ENCODE results near the gene HIPK2.
A peak's percentile ranks its signal among the peaks of the same experiment; 100 is the strongest.

Gene HIPK2

GRCh38 chr7:139718141-139718540, 59.7 kb downstream of the HIPK2 start:
- in situ Hi-C loops (cut with MboI; ENCODE audit: low sequenced_read_pairs, unreplicated experiment), result no loop called here
- TF ChIP-seq CTCF (IDR thresholded peaks at IDR 0.05; ENCODE audit: borderline replicate concordance, control extremely low read depth, extremely low read depth, insufficient read depth, missing control alignments), result no peak
- DNase-seq (ENCODE audit: low spot score), result no peak

DNA sequence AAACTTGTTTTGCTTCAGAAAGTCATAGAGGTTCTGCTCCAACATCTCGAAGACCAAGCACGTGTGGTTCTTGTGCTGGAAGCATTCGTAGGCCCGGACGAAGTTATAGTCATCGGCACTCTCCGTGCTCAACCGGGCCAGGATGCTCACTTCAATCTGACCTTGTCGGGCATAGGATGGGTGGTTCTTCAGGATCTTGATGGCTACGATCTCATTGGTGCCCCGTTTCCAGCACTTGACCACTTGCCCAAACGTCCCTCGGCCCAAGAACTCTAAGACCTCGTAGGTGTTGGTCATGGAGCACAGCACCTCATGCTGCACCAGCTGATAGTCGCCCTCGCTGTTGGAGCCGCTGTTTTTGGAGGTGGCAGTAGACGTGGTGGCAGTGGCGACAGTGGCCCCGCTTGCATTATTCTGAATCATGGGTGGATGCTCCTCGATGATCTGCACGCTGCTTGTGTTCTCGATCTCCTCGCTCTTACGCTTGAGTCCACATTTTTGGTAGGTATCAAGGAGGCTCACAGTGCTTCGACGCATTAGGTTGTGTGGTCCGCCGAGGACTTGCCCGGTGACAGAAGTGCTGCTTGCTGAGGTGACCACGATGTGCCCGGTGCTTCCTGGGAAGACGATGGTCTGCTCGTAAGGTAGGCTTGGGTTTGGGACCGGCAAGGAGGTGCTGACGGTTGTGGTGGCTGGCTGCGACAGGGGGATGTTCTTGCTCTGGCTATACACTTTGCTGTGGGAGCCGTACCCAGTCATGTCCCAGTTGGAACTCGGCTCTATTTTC, 61.4 kb downstream of the HIPK2 start:
- DNase-seq (ENCODE audit: low spot score), result no peak
- TF ChIP-seq CTCF (IDR thresholded peaks at IDR 0.05; ENCODE audit: borderline replicate concordance, control extremely low read depth, extremely low read depth, insufficient read depth, missing control alignments), result no peak
- in situ Hi-C loops (cut with MboI; ENCODE audit: low sequenced_read_pairs, unreplicated experiment), result no loop called here

- in situ Hi-C loops (cut with MboI; ENCODE audit: low sequenced_read_pairs, unreplicated experiment), result no loop called here
- no peak for TF ChIP-seq CTCF (IDR thresholded peaks at IDR 0.05; ENCODE audit: borderline replicate concordance, control extremely low read depth, extremely low read depth, insufficient read depth, missing control alignments)
- DNase-seq (ENCODE audit: low spot score), result no peak
Measured at GRCh38 chr7:139715194-139715815, 62.5 kb downstream of the HIPK2 start.

DNA sequence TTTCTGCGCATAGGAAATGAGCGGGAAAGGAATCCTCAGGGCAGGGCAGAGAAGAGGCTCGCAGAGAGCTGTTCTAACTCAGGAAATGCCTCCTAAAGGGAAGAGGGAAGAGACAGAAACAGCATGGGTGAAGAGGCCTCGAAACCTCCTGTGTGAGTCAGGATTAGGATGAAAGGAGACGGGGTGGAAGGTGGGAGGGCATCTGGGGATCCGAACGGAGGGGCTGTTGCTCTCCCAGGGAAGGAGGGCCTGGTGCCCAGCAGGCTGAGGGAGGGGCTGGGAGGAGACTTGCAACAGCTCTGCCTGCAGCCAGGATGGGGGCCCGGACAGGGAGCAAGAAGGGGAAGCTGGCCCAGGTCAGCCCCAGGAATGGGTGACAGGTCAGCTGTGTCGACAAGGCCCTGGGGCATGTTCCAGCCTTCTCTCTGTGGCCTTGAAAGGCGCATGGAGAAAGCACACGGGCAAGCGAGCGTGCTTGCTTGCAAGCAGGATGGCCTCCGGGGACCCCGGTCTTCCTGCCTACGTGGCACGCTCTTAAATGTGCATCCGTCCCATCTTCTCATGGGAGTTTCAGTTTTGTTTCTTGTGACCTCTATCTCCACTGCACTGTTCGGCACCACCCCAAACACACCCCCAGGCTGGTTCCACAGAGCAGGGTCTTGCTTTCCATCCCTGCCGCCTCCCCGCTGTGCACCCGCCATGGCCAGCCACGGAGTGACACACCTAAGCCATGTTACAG, 63.5 kb downstream of the HIPK2 start:
- in situ Hi-C loops (cut with MboI; ENCODE audit: low sequenced_read_pairs, unreplicated experiment), result no loop called here
- TF ChIP-seq CTCF (IDR thresholded peaks at IDR 0.05; ENCODE audit: borderline replicate concordance, control extremely low read depth, extremely low read depth, insufficient read depth, missing control alignments), result no peak
- DNase-seq (ENCODE audit: low spot score), result peak; percentile 89

- in situ Hi-C loops (cut with MboI; ENCODE audit: low sequenced_read_pairs, unreplicated experiment), result no loop called here
- TF ChIP-seq CTCF (IDR thresholded peaks at IDR 0.05; ENCODE audit: borderline replicate concordance, control extremely low read depth, extremely low read depth, insufficient read depth, missing control alignments), result no peak
Measured at GRCh38 chr7:139713526-139714162, 64.2 kb downstream of the HIPK2 start.

DNA sequence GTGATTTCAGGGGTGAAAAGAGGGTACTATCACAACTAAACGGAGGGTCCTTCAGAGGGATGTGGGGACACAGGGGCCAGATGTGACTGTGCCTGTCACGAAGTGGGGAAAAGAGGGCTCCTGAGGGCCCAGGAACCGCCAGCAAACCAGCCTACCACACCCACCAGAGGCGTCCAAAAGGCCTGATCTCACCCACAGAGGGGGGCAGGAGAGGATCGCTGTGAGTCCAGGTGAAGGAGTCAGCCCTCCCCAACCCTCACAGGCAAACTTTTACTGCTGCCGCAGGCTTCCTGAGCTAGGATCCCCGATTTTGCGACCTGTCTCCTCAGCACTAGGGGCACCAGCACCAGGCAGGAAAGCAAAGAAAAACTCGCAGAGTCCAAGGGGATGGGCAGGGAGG, 64.7 kb downstream of the HIPK2 start:
- DNase-seq (ENCODE audit: low spot score), result no peak
- no peak for TF ChIP-seq CTCF (IDR thresholded peaks at IDR 0.05; ENCODE audit: borderline replicate concordance, control extremely low read depth, extremely low read depth, insufficient read depth, missing control alignments)
- in situ Hi-C loops (cut with MboI; ENCODE audit: low sequenced_read_pairs, unreplicated experiment), result no loop called here

More at GRCh38 chr7:139713526-139714162, 64.2 kb downstream of the HIPK2 start:
- no peak for DNase-seq (ENCODE audit: low spot score)
